Fibroblast of peridontal ligament (primary cell): ENCODE data around the gene ATG4B.
"Not testable (repeated sequence)": the region's sequence is repeated elsewhere in the genome, so short reads cannot be mapped to it uniquely, and the experiment has no call there.

Source experiments
- DNase-seq: peaks from one replicate; pipeline ENCODE4 v3.0.0-alpha.2; 2010; ENCODE audit errors: extremely low read depth

Gene ATG4B

GRCh38 chr2:241639385-241639784, 1.9 kb downstream of the ATG4B start:
- no peak for DNase-seq

- no peak for DNase-seq
Observed at GRCh38 chr2:241640165-241640795, 2.8 kb downstream of the ATG4B start.

- DNase-seq, result no peak
Observed at GRCh38 chr2:241641631-241642030, 4.1 kb downstream of the ATG4B start.

GRCh38 chr2:241645056-241645914, 7.8 kb downstream of the ATG4B start:
- no peak for DNase-seq

GRCh38 chr2:241645915-241646645, 8.6 kb downstream of the ATG4B start:
- no peak for DNase-seq

- DNase-seq, result no peak
Observed at GRCh38 chr2:241648453-241648852, 11.0 kb downstream of the ATG4B start.

GRCh38 chr2:241649404-241649803, 11.9 kb downstream of the ATG4B start:
- no peak for DNase-seq

GRCh38 chr2:241649927-241650326, 12.4 kb downstream of the ATG4B start:
- DNase-seq, result no peak

- DNase-seq, result no peak
Observed at GRCh38 chr2:241652142-241652541, 14.6 kb downstream of the ATG4B start.

GRCh38 chr2:241652722-241653121, 15.2 kb downstream of the ATG4B start:
- DNase-seq, result no peak

- no peak for DNase-seq
Observed at GRCh38 chr2:241653210-241653750, 15.8 kb downstream of the ATG4B start.

GRCh38 chr2:241654551-241654950, 17.1 kb downstream of the ATG4B start:
- DNase-seq, result no peak

- DNase-seq, result no peak
Observed at GRCh38 chr2:241655516-241656189, 18.2 kb downstream of the ATG4B start.

- DNase-seq, result no peak
Observed at GRCh38 chr2:241656190-241656741, 18.8 kb downstream of the ATG4B start.

- DNase-seq, result no peak
Observed at GRCh38 chr2:241657786-241658254, 20.3 kb downstream of the ATG4B start.

GRCh38 chr2:241658296-241658695, 20.8 kb downstream of the ATG4B start:
- no peak for DNase-seq

- DNase-seq, result peak; percentile 82
Observed at GRCh38 chr2:241659150-241659739, 21.8 kb downstream of the ATG4B start.

GRCh38 chr2:241660593-241661213, 23.2 kb downstream of the ATG4B start:
- DNase-seq, result no peak

GRCh38 chr2:241662731-241663130, 25.2 kb downstream of the ATG4B start:
- DNase-seq, result not testable (repeated sequence)

GRCh38 chr2:241665731-241666440, 28.4 kb downstream of the ATG4B start:
- DNase-seq, result no peak
